Measurements from ENCODE around the gene ZNF296.

DNA sequence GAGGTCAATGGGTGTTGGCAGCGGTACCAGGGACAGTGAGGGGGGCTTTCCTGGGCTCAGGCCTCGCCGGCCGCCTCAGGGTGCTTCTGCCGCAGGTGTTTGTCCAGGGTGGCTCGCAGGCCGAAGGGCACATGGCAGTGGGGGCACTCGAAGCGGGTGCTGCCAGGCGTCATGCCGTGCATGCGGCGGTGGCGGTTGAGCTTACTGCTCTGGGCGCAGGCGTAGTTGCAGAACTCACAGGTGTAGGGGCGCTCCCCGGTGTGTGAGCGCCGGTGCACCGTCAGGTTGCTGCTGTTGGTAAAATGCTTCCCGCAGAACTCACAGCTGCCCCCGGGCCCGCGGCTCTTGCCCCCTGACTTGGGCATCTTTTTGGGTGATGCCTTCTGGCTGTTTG is 4.7 kb downstream of the ZNF296 start:
- TF ChIP-seq, protein P1, sequence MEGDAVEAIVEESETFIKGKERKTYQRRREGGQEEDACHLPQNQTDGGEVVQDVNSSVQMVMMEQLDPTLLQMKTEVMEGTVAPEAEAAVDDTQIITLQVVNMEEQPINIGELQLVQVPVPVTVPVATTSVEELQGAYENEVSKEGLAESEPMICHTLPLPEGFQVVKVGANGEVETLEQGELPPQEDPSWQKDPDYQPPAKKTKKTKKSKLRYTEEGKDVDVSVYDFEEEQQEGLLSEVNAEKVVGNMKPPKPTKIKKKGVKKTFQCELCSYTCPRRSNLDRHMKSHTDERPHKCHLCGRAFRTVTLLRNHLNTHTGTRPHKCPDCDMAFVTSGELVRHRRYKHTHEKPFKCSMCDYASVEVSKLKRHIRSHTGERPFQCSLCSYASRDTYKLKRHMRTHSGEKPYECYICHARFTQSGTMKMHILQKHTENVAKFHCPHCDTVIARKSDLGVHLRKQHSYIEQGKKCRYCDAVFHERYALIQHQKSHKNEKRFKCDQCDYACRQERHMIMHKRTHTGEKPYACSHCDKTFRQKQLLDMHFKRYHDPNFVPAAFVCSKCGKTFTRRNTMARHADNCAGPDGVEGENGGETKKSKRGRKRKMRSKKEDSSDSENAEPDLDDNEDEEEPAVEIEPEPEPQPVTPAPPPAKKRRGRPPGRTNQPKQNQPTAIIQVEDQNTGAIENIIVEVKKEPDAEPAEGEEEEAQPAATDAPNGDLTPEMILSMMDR (conservative IDR thresholded peaks at IDR 0.05) = no peak
- no peak for TF ChIP-seq EZH2 (IDR thresholded peaks at IDR 0.05; ENCODE audit: low read depth)

Data from PC-9 (cell line).